ENCODE measurements around the gene TBPL2.
"Not testable (repeated sequence)": the region's sequence is repeated elsewhere in the genome, so short reads cannot be mapped to it uniquely, and the experiment has no call there.

Gene TBPL2

DNA sequence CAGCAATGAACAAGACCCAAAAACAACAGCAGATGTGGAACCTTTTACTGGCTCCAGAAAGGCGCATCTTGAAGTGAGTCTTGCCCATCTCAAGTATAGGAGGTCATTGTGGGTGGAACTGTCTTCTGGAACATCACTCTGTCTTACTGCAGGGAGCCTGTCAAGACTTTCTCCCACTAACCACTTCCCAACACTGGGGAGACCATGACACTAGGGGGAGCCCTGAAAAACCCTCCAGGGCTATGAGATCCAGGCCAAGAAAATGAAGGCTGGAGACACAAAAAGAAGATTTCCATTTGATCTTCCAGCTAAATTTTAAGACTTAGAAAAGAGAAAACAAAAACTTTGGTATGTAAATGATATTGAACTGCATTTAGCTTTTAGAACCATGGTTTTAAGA is 15.3 kb downstream of the TBPL2 start:
- no peak overlapping the region for H3K27ac ChIP-seq (ENCODE audit: low read depth, low read length, severe bottlenecking)
- H3K9me3 ChIP-seq (ENCODE audit: control insufficient read depth, low read length): no peaks in the 10 kb centered on the region
- no peaks in the 10 kb centered on the region for H3K4me1 ChIP-seq (ENCODE audit: control insufficient read depth, insufficient read depth, low read length, poor library complexity, severe bottlenecking)
- H3K36me3 ChIP-seq (ENCODE audit: control insufficient read depth, insufficient read depth, low read length): no peaks in the 10 kb centered on the region
- 100% methylated on average over 1 of the region's 1 CpG; no CpG with 5 or more reads in 1 of the 2 experiments for WGBS, 2 experiments (ENCODE audit: insufficient coverage in 2 of 2)
- no peak overlapping the region for H3K4me3 ChIP-seq (ENCODE audit: extremely low read depth, insufficient read depth, low read length, poor library complexity, severe bottlenecking)

DNA sequence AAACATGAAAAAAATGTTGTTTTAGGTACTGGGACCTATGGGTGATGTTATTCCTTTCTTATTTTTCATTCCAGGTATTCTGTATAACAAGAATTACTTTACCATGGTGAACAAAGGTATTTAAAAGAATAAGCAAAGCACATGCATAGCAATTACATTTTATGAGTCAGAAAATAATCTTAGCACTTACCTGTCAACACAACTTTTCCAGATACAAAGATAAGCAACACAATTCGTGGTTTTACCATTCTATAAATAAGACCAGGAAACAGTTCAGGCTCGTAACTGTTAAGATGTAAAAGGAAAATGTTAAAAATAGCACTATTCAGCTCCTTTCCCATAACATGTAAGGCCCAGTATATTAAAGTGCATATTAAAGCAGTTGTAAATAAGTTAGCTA is 16.4 kb downstream of the TBPL2 start:
- H3K36me3 ChIP-seq (ENCODE audit: control insufficient read depth, insufficient read depth, low read length): no peaks in the 10 kb centered on the region
- H3K27ac ChIP-seq (ENCODE audit: low read depth, low read length, severe bottlenecking): no peak overlapping the region
- no CpG with 5 or more reads among the region's 2 CpGs for WGBS, 2 experiments (ENCODE audit: insufficient coverage in 2 of 2)
- H3K4me1 ChIP-seq (ENCODE audit: control insufficient read depth, insufficient read depth, low read length, poor library complexity, severe bottlenecking): no peaks in the 10 kb centered on the region
- H3K9me3 ChIP-seq (ENCODE audit: control insufficient read depth, low read length): no peaks in the 10 kb centered on the region
- H3K4me3 ChIP-seq (ENCODE audit: extremely low read depth, insufficient read depth, low read length, poor library complexity, severe bottlenecking): no peak overlapping the region

DNA sequence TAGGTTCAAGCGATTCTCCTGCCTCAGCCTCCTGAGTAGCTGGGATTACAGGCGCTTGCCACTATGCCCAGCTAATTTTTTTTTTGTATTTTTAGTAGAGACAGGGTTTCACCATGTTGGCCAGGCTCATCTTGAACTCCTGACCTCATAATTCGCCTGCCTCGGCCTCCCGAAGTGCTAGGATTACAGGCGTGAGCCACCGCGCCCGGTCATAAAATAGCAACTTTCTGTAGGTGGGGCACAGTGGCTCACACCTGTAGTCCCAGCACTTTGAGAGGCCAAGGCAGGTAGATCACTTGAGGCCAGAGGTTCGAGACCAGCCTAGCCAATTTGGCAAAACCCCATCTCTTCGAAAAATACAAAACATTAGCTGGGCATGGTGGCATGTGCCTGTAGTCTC is 18.1 kb downstream of the TBPL2 start:
- WGBS, 2 experiments (ENCODE audit: insufficient coverage in 2 of 2): 89 to 93% methylated on average over 8 to 9 of the region's 11 CpGs
- H3K27ac ChIP-seq (ENCODE audit: low read depth, low read length, severe bottlenecking); H3K4me3 ChIP-seq (ENCODE audit: extremely low read depth, insufficient read depth, low read length, poor library complexity, severe bottlenecking); H3K36me3 ChIP-seq (ENCODE audit: control insufficient read depth, insufficient read depth, low read length); H3K9me3 ChIP-seq (ENCODE audit: control insufficient read depth, low read length); H3K4me1 ChIP-seq (ENCODE audit: control insufficient read depth, insufficient read depth, low read length, poor library complexity, severe bottlenecking): not testable (repeated sequence)

DNA sequence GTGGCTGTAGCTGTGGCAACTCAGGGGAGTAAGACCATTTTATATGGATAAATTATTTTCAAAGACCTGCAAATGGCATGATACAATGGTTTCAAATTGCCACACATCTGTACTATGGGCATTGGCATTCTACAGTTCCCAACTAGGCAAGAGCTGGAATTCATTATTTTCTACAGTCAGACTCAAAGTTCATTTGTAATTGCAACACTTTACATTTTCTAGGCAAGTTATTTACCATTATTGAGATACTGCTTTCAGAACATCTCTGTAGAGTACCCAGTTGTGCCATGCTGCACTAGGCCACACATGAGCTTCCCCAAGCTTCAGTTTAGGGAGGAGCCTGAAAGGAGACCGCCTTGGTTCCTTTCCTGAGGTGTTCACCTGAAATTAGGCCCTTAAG is 20.8 kb downstream of the TBPL2 start:
- Histone ChIP-seq H3K4me1 (ENCODE audit: control insufficient read depth, insufficient read depth, low read length, poor library complexity, severe bottlenecking) (no peaks in the 10 kb centered on the region), H3K36me3 (ENCODE audit: control insufficient read depth, insufficient read depth, low read length) (no peaks in the 10 kb centered on the region), H3K9me3 (ENCODE audit: control insufficient read depth, low read length) (no peaks in the 10 kb centered on the region), H3K27ac (ENCODE audit: low read depth, low read length, severe bottlenecking) (no peak overlapping the region), H3K4me3 (ENCODE audit: extremely low read depth, insufficient read depth, low read length, poor library complexity, severe bottlenecking) (no peak overlapping the region)
- 89% methylated on average over 1 of the region's 1 CpG; no CpG with 5 or more reads in 1 of the 2 experiments for WGBS, 2 experiments (ENCODE audit: insufficient coverage in 2 of 2)

DNA sequence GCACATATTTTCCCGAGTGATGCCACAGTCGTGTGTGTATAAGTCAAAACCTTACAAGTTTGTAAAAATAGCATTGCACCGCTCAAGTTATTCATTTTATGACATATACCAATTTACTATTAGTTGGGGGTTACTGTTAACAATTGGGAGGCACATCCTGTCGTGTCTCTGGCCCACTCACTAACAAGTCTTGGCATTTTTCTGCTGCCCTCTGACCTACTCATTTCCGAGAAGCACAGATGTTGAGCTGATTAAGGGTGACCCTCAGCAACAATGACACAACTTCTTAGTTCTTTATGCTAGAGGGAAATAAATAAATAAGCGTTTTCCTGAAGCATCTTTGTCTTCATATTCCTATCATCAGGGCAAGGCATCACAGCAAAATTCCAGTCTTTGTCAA is 22.0 kb downstream of the TBPL2 start:
- Histone ChIP-seq H3K27ac (ENCODE audit: low read depth, low read length, severe bottlenecking) (no peak overlapping the region), H3K9me3 (ENCODE audit: control insufficient read depth, low read length) (no peaks in the 10 kb centered on the region), H3K36me3 (ENCODE audit: control insufficient read depth, insufficient read depth, low read length) (no peaks in the 10 kb centered on the region), H3K4me3 (ENCODE audit: extremely low read depth, insufficient read depth, low read length, poor library complexity, severe bottlenecking) (no peak overlapping the region), H3K4me1 (ENCODE audit: control insufficient read depth, insufficient read depth, low read length, poor library complexity, severe bottlenecking) (no peaks in the 10 kb centered on the region)
- 83% methylated on average over 2 of the region's 6 CpGs; no CpG with 5 or more reads in 1 of the 2 experiments for WGBS, 2 experiments (ENCODE audit: insufficient coverage in 2 of 2)

DNA sequence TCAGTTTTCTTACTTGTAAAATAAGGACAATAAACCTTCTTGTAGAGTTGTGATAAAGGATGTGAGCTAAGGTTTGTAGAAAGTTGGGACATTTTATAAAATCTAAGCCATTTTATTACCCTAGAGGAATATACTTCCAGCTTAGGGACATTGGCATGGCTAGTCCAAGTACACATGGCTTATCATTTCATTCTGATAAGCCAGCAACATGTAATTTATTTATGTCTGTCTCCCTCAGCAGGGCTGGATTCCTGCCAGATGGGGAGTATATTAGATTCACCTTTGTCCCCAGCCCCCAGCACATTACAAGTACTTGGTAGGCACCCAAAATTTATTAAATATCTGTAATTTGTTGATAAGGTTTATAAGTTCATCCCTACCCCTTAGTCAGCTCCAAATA is 22.5 kb downstream of the TBPL2 start:
- Histone ChIP-seq H3K4me3 (ENCODE audit: extremely low read depth, insufficient read depth, low read length, poor library complexity, severe bottlenecking) (no peak overlapping the region), H3K9me3 (ENCODE audit: control insufficient read depth, low read length) (no peaks in the 10 kb centered on the region), H3K36me3 (ENCODE audit: control insufficient read depth, insufficient read depth, low read length) (no peaks in the 10 kb centered on the region), H3K27ac (ENCODE audit: low read depth, low read length, severe bottlenecking) (no peak overlapping the region), H3K4me1 (ENCODE audit: control insufficient read depth, insufficient read depth, low read length, poor library complexity, severe bottlenecking) (no peaks in the 10 kb centered on the region)

DNA sequence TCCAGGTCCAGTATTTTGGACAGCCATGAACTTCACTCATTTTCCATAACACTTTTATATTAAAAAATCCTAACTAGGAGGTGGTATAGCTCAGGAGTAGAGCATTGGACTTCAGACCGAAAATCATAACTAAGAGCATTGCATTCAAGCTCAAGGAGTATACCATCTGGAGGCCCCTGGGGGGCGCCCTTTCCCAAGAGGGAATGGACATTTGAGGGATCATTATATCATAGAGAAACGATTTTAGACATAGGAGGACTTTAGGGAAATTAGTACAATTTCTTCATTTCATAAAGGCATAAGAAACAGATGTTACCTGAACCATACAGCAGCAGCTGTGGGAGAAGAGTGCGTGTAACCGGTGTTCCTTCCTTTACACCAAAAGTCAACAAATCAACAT is 23.6 kb downstream of the TBPL2 start:
- Histone ChIP-seq H3K9me3 (ENCODE audit: control insufficient read depth, low read length) (no peaks in the 10 kb centered on the region), H3K4me1 (ENCODE audit: control insufficient read depth, insufficient read depth, low read length, poor library complexity, severe bottlenecking) (no peaks in the 10 kb centered on the region), H3K36me3 (ENCODE audit: control insufficient read depth, insufficient read depth, low read length) (no peaks in the 10 kb centered on the region), H3K4me3 (ENCODE audit: extremely low read depth, insufficient read depth, low read length, poor library complexity, severe bottlenecking) (no peak overlapping the region), H3K27ac (ENCODE audit: low read depth, low read length, severe bottlenecking) (no peak overlapping the region)
- no CpG with 5 or more reads among the region's 5 CpGs for WGBS, 2 experiments (ENCODE audit: insufficient coverage in 2 of 2)

DNA sequence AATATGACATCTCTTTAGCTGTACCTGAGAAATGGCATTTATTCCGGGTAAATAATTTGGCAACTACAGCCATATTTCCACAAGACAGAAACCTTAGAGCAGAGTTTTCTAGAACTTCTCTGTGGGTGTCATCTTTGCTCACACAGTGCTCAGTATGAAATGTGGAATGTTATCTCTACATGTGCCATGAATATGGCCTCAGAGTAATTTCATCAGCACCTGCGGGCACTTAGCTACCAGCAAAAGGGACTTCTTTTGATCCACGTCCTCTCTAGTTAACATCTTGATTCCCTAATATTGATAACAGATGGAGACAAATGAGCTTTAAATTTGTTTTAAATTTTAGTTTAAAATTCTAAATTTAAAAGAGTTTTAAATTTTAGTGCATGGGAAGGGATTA is 25.9 kb downstream of the TBPL2 start:
- Histone ChIP-seq H3K27ac (ENCODE audit: low read depth, low read length, severe bottlenecking) (no peak overlapping the region), H3K9me3 (ENCODE audit: control insufficient read depth, low read length) (no peaks in the 10 kb centered on the region), H3K36me3 (ENCODE audit: control insufficient read depth, insufficient read depth, low read length) (no peaks in the 10 kb centered on the region), H3K4me1 (ENCODE audit: control insufficient read depth, insufficient read depth, low read length, poor library complexity, severe bottlenecking) (peaks cover 5% of the 10 kb centered on the region), H3K4me3 (ENCODE audit: extremely low read depth, insufficient read depth, low read length, poor library complexity, severe bottlenecking) (no peak overlapping the region)
- no CpG with 5 or more reads among the region's 3 CpGs for WGBS, 2 experiments (ENCODE audit: insufficient coverage in 2 of 2)

DNA sequence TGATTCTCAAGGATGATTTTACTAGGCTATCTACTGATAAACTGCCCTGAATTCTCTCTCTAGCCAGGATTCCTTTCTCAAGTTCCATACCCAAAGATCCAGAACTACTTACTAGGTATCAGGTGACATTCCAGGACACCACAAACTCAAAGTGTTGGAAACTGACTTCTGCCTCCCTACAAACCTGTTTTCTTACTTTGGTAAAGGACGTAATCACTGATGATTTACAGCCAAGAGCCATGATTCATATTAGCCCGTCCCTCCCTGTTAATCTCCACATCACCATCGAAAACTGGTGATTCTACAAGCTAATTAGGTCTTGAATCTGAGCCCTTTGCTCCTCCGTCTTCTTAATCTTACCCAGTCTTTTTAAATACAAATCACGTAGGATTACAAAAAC is 27.7 kb downstream of the TBPL2 start:
- 91 to 97% methylated on average over 4 of the region's 5 CpGs for WGBS, 2 experiments (ENCODE audit: insufficient coverage in 2 of 2)
- no peak overlapping the region for H3K27ac ChIP-seq (ENCODE audit: low read depth, low read length, severe bottlenecking)
- H3K4me1 ChIP-seq (ENCODE audit: control insufficient read depth, insufficient read depth, low read length, poor library complexity, severe bottlenecking): peaks cover 5% of the 10 kb centered on the region
- no peaks in the 10 kb centered on the region for H3K9me3 ChIP-seq (ENCODE audit: control insufficient read depth, low read length)
- no peak overlapping the region for H3K4me3 ChIP-seq (ENCODE audit: extremely low read depth, insufficient read depth, low read length, poor library complexity, severe bottlenecking)
- H3K36me3 ChIP-seq (ENCODE audit: control insufficient read depth, insufficient read depth, low read length): no peaks in the 10 kb centered on the region

DNA sequence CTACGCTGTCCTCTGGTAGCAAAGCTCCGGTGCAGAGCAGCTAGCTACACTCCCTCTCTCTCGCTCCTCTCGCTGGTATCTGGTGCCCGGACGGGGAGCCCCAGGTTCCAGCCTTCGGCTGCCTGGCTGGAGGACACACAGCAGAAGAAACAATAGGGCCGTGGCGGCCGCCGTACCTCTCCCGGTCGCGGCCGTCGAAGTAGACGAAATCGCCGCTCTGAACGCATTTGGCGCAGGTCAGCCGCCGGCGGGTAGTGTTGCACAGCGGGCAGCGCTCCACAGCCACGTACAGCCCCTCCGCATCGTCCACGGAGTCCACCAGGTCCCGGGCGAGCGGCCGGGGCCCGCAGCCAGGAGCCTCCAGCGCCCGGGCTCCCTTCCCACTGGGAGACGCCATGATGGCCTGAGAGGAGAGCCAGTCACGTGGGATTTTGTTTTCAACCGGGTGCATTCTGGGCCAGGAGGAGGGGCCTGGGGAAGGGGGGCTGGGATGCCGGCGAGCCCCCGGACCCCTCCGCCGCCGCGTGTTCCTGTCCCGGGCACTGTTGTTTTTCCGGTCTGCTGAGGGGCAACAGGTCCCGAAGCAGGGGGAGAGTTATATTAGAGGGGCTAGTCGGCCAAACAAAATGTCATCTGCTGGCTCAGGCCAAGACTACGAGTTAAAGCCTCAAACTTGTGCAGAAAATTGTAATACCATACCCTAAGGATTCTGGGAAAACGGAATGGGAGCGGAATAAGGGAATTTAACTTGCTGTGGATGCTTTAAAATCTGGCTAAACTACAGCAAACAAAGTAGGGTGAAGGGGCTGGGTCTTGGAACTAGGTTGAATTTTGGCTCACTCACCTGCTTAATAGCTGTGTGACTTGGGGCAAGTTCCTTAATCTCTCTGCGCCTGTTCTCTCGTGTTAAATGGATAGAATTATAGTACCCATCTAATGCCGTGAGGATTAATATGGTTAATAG is 28.7 kb downstream of the TBPL2 start, which contains the start of gene ATG14:
Gene ATG14, minus strand, starts transcription at position 405 of the 964 bp plus-strand sequence. Its CDS starts 8 bp downstream, at position 397.
- peaks cover 5% of the 10 kb centered on the region for H3K4me1 ChIP-seq (ENCODE audit: control insufficient read depth, insufficient read depth, low read length, poor library complexity, severe bottlenecking)
- peaks cover 4% of the 10 kb centered on the region for H3K36me3 ChIP-seq (ENCODE audit: control insufficient read depth, insufficient read depth, low read length)
- 0 to 1% methylated on average over 37 to 51 of the region's 57 CpGs for WGBS, 2 experiments (ENCODE audit: insufficient coverage in 2 of 2)
- H3K27ac ChIP-seq (ENCODE audit: low read depth, low read length, severe bottlenecking): peak within 1 kb of the TSS; percentile 86
- no peaks in the 10 kb centered on the region for H3K9me3 ChIP-seq (ENCODE audit: control insufficient read depth, low read length)
- H3K4me3 ChIP-seq (ENCODE audit: extremely low read depth, insufficient read depth, low read length, poor library complexity, severe bottlenecking): peak within 1 kb of the TSS; percentile 89

DNA sequence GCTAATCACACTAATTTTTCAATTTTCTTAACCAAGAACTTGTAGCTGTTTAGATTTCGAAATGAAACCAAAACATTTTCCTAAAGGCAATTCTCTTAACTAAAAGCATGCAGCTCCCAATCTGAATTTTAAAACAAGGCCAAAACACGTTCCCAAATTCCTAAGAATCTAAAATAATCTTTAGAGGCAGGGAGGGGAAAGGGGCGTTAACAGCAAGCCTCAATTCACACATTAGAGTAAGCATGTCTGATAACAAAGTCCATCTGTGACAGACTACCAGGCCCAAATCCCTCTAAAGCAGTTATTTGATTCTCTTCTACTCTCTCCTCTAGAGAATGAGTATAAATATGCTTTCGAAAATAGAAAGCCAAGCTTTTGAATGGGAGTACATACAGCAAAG is 29.5 kb downstream of the TBPL2 start:
- no peaks in the 10 kb centered on the region for H3K9me3 ChIP-seq (ENCODE audit: control insufficient read depth, low read length)
- peaks cover 4% of the 10 kb centered on the region for H3K36me3 ChIP-seq (ENCODE audit: control insufficient read depth, insufficient read depth, low read length)
- peak overlapping the region; percentile 86 for H3K27ac ChIP-seq (ENCODE audit: low read depth, low read length, severe bottlenecking)
- peaks cover 5% of the 10 kb centered on the region for H3K4me1 ChIP-seq (ENCODE audit: control insufficient read depth, insufficient read depth, low read length, poor library complexity, severe bottlenecking)
- 0 to 89% methylated on average over 1 of the region's 4 CpGs for WGBS, 2 experiments (ENCODE audit: insufficient coverage in 2 of 2)
- H3K4me3 ChIP-seq (ENCODE audit: extremely low read depth, insufficient read depth, low read length, poor library complexity, severe bottlenecking): peak overlapping the region; percentile 89
